ENCODE measurements around the gene STOX1. TPM values are rescaled to one million over a fixed set of nuclear protein-coding genes. Genes with fewer than 3 reads are reported as not detected.

The STOX1 gene
- total and polyA plus RNA-seq, 4 experiments from 2014 or later, result 0.17 to 0.35 (median 0.27) TPM

DNA sequence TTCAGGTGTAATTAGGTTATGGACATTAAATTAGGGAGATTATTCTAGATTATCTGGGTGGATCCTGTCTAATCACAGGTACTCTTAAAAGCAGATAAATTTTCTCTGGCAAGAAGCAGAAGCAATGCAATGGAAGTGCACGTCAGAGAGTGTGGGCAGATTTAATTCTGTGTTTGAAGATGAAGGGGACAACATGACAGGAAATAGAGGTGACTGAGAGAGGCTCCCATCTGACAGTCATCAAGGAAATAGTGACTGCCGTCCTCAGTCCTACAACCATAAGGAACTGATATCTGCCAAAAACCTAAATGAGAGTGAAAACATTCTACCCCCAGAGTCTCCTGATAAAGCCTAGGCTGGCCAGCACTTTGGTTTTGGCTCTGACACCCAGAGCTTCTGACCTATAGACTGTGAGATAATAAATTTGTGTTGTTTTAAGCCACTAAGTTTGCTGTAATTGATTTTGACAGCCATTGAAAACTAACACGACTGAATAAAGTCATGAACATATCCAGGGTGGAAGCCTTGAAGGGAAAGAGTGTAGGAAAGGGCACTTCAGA is 43.3 kb downstream of the STOX1 start:
- Histone ChIP-seq H3K27me3 (ENCODE audit: insufficient read depth, low read length) (no peaks in the 10 kb centered on the region), H3K4me3 (ENCODE audit: low read length in 2 of 2) (no peak overlapping the region), H3K9me3 (ENCODE audit: control insufficient read depth in 1 of 2, low read length in 2 of 2) (no peaks in the 10 kb centered on the region), H3K4me1 (ENCODE audit: insufficient read depth, low read length) (no peaks in the 10 kb centered on the region), H3K27ac (ENCODE audit: low read depth, low read length) (no peak overlapping the region), H3K36me3 (ENCODE audit: insufficient read depth, low read length) (no peaks in the 10 kb centered on the region)
- peak overlapping the region in 2 of 7 donors; percentile 12 to 74 for H3K27ac Mint-ChIP-seq
- intact Hi-C loops (cut with micrococcal nuclease), result no loop called here
- POLR2A ChIA-PET (ENCODE audit: partially characterized antibody), result no interaction called here
- DNase-seq, result peak in 4 of 5 donors; percentile 9 to 19 (median 14)
- no peaks in the 10 kb centered on the region for H3K36me3 Mint-ChIP-seq
- no peaks in the 10 kb centered on the region for H3K27me3 Mint-ChIP-seq
- H3K4me1 Mint-ChIP-seq, result peaks cover 0 to 6% (median 4%) of the 10 kb centered on the region in 4 donors
- peaks cover 0 to 5% (median 0%) of the 10 kb centered on the region in 8 donors for H3K9me3 Mint-ChIP-seq
- H3K4me3 Mint-ChIP-seq, result no peak overlapping the region
- CTCF ChIA-PET (ENCODE audit: partially characterized antibody), result no interaction called here

DNA sequence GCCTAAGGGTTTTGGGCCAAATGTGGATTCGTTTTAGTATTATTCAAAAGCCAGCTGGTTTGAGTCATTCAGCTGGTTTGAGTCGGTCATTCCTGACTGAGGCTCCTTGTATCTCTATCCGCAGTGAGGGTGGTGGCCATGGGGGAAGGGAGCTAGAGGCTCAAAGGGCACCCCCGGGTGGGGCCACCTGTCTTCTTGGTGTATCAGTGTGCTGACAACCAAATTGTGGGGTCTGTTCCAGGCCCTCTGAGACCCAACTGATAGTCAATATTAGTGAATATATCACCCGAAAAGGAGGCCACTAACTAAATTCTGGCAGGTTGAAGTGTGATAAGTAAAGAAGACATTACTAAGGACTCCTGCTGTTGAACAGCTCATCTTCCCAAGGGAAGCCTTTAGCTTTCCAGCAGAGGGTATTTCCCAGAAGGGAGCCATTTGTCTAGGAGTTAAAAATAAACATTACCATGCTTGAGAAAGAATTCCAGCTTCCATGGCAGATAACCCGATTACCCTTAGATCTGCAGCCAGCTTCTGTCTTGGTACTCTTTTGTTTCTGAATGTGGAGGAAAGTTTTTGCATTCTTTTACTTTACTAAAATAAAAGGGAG is 43.9 kb downstream of the STOX1 start:
- Mint-ChIP-seq H3K36me3 (no peaks in the 10 kb centered on the region), H3K27me3 (no peaks in the 10 kb centered on the region), H3K4me3 (no peak overlapping the region), H3K9me3 (peaks cover 0 to 5% (median 0%) of the 10 kb centered on the region in 8 donors), H3K4me1 (peaks cover 0 to 6% (median 4%) of the 10 kb centered on the region in 4 donors), H3K27ac (peak overlapping the region in 1 of 7 donors; percentile 12)
- Histone ChIP-seq H3K9me3 (ENCODE audit: control insufficient read depth in 1 of 2, low read length in 2 of 2) (no peaks in the 10 kb centered on the region), H3K4me1 (ENCODE audit: insufficient read depth, low read length) (no peaks in the 10 kb centered on the region), H3K4me3 (ENCODE audit: low read length in 2 of 2) (no peak overlapping the region), H3K27me3 (ENCODE audit: insufficient read depth, low read length) (no peaks in the 10 kb centered on the region), H3K36me3 (ENCODE audit: insufficient read depth, low read length) (no peaks in the 10 kb centered on the region), H3K27ac (ENCODE audit: low read depth, low read length) (no peak overlapping the region)
- intact Hi-C loops (cut with micrococcal nuclease), result no loop called here
- no peak for DNase-seq
- ChIA-PET CTCF (ENCODE audit: partially characterized antibody) (no interaction called here), POLR2A (ENCODE audit: partially characterized antibody) (no interaction called here)

DNA sequence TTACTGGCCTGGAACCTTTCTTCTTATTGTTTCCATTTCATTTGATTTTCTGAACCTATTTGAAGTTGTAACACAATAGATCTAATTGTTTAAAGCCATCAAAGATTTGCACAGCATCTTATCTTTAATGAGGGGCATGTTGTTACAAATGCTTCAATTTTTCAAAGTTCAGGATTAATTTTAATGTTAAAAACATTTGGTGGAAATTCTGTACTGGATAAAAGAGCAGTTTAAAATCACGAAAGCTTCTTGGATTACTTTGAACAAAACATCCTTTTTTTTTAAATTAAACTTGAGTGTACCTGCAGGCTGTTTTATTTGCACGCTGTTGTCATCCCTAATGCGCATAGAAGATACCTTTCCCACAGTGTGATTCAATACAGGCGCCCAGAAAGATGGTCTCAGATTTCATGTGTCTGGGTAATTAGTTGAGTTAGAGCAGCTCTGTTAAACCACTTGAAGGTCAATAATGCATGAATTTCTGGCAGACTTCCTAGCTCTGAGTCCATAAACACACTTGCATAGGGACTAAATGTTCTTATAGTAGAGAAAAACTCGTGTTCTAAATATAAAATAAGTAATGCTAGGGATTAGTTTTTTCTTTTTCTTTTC is 44.5 kb downstream of the STOX1 start:
- CTCF ChIA-PET (ENCODE audit: partially characterized antibody), result no interaction called here

DNA sequence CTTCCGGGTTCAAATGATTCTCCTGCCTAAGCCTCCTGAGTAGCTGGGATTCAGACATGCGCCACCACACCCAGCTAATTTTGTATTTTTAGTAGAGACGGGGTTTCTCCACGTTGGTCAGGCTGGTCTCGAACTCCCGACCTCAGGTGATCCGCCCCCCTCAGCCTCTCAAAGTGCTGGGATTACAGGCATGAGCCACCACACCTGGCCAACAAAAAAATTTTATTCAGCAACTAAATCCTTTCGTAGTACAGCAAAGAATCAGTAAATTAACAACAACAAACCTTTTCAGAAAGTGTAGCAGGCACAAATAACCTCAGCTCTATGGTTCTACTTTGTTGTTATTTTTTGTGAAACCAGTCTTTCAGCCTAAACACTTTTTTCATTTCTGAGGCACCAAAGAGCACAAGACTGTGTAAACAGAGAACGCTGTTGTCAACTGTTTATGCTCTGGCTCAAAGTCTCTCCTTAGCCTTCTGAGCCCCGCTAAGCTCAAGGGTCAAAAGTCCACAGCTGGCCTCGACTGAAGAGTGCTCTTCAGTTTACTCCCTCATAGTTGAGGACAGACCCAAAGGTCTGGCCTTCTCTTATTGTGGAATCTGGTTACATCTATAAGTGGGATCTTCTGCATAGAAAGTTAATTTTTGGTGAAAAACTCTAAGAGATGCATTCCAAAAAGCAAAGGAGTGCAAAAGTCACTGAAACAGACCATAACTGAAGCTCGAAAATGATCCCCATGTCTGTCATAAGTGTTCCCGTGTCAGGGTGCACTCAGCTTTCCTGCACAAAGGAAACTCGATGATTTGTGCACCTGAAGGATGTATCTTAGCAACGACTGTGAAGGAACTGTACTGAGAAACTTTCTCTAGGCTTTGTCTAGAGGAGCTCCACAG is 49.2 kb downstream of the STOX1 start:
- Mint-ChIP-seq H3K4me3 (no peak overlapping the region), H3K27me3 (peaks cover 0 to 1% of the 10 kb centered on the region in 2 donors), H3K36me3 (no peaks in the 10 kb centered on the region), H3K4me1 (peaks cover 0 to under 1% (median 0%) of the 10 kb centered on the region in 4 donors), H3K27ac (no peak overlapping the region), H3K9me3 (no peaks in the 10 kb centered on the region)
- no peaks in the 10 kb centered on the region for H3K27me3 ChIP-seq (ENCODE audit: insufficient read depth, low read length)
- intact Hi-C loops (cut with micrococcal nuclease), result no loop called here
- no peak for DNase-seq
- no peaks in the 10 kb centered on the region for H3K9me3 ChIP-seq (ENCODE audit: control insufficient read depth in 1 of 2, low read length in 2 of 2)
- ChIA-PET POLR2A (ENCODE audit: partially characterized antibody) (no interaction called here), CTCF (ENCODE audit: partially characterized antibody) (no interaction called here)
- H3K4me3 ChIP-seq (ENCODE audit: low read length in 2 of 2), result no peak overlapping the region
- H3K4me1 ChIP-seq (ENCODE audit: insufficient read depth, low read length), result no peaks in the 10 kb centered on the region
- no peaks in the 10 kb centered on the region for H3K36me3 ChIP-seq (ENCODE audit: insufficient read depth, low read length)
- H3K27ac ChIP-seq (ENCODE audit: low read depth, low read length), result no peak overlapping the region

More for the DNA sequence above, 44.5 kb downstream of the STOX1 start:
- no peaks in the 10 kb centered on the region for H3K36me3 ChIP-seq (ENCODE audit: insufficient read depth, low read length)
- no peak overlapping the region for H3K4me3 ChIP-seq (ENCODE audit: low read length in 2 of 2)
- no peaks in the 10 kb centered on the region for H3K27me3 Mint-ChIP-seq
- no peaks in the 10 kb centered on the region for H3K9me3 ChIP-seq (ENCODE audit: control insufficient read depth in 1 of 2, low read length in 2 of 2)
- peaks cover 0 to 5% (median 0%) of the 10 kb centered on the region in 8 donors for H3K9me3 Mint-ChIP-seq
- no peak overlapping the region for H3K27ac Mint-ChIP-seq
- no peak for DNase-seq
- POLR2A ChIA-PET (ENCODE audit: partially characterized antibody), result no interaction called here
- H3K36me3 Mint-ChIP-seq, result no peaks in the 10 kb centered on the region
- H3K27me3 ChIP-seq (ENCODE audit: insufficient read depth, low read length), result no peaks in the 10 kb centered on the region
- H3K4me3 Mint-ChIP-seq, result no peak overlapping the region
- no peaks in the 10 kb centered on the region for H3K4me1 ChIP-seq (ENCODE audit: insufficient read depth, low read length)
- no peak overlapping the region for H3K27ac ChIP-seq (ENCODE audit: low read depth, low read length)
- peaks cover 0 to 6% (median 4%) of the 10 kb centered on the region in 4 donors for H3K4me1 Mint-ChIP-seq
- intact Hi-C loops (cut with micrococcal nuclease), result no loop called here

DNA sequence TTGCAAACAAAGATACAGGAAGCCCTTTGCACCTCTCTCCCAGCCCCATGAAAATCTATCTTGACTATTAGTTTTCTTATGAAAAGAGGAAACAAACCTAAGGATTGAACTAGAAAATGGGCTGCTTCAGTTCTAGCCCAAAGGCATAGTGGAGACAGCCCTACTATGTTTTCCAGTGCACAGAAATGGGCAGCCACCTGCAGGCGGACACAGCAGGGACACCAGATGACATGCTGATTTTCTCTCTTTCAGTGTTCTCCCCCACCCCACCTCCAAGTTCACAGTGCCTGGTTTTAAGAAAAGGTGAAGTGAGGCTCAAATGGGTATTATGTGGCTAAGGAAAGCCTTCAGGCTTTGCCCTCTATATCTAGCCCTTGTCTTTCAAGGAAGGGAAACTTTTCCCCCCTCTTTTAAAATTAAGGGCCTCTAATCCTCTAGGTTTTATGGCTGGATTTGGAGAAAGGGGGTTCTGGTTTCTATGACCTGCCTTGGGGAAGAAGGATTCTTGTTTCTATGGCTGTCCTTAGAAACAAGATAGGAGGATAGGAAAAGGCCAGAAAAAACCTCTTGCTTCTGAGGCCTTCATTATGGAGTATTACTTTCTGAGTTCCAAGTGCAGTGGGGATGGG is 50.3 kb downstream of the STOX1 start:
- H3K9me3 Mint-ChIP-seq, result no peaks in the 10 kb centered on the region
- H3K4me3 Mint-ChIP-seq, result no peak overlapping the region
- Histone ChIP-seq H3K36me3 (ENCODE audit: insufficient read depth, low read length) (no peaks in the 10 kb centered on the region), H3K27ac (ENCODE audit: low read depth, low read length) (no peak overlapping the region), H3K27me3 (ENCODE audit: insufficient read depth, low read length) (no peaks in the 10 kb centered on the region), H3K4me3 (ENCODE audit: low read length in 2 of 2) (no peak overlapping the region), H3K9me3 (ENCODE audit: control insufficient read depth in 1 of 2, low read length in 2 of 2) (no peaks in the 10 kb centered on the region), H3K4me1 (ENCODE audit: insufficient read depth, low read length) (no peaks in the 10 kb centered on the region)
- DNase-seq, result no peak
- H3K27me3 Mint-ChIP-seq, result peaks cover 0 to 1% of the 10 kb centered on the region in 2 donors
- no peaks in the 10 kb centered on the region for H3K36me3 Mint-ChIP-seq
- no peaks in the 10 kb centered on the region for H3K4me1 Mint-ChIP-seq
- CTCF ChIA-PET (ENCODE audit: partially characterized antibody), result no interaction called here
- no peak overlapping the region for H3K27ac Mint-ChIP-seq
- POLR2A ChIA-PET (ENCODE audit: partially characterized antibody), result no interaction called here
- intact Hi-C loops (cut with micrococcal nuclease), result no loop called here

DNA sequence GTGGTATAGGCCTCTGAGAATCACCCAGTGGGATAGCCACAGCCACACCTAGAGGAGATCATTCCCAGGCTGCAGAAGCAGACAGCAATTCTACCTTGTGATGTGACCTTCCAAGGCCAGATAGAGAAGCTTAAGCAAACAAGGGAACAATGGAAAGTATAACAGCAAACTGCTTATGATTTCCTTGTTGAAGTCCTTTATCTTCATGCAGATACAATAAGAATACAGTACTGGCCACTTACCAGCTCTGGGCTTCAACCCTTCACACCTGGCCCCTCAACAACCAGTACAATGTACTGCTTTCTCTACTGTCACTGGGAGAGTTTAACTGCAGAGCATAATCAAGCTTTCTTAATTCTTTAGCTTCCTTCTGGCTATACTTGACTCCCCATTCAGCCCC is 51.2 kb downstream of the STOX1 start:
- intact Hi-C loops (cut with micrococcal nuclease), result no loop called here
- no peaks in the 10 kb centered on the region for H3K4me1 ChIP-seq (ENCODE audit: insufficient read depth, low read length)

DNA sequence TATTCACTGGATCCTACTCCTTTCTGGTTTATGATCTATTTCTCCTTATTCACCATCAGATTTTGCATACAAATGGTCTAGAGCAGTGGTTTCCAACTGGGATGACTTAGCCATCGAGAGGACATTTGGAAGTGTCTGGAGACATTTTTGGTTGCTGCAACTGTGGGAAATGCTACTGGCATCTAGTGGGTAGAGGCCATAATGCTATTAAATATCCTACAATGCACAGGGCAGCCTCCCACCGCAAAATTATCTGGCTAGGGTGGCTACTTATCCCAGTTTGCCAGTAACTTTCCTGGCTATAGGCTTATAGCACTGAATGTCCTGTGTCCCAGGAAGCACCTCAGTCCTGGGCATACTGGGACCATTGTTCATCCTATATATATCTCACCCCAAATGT is 52.3 kb downstream of the STOX1 start:
- H3K36me3 Mint-ChIP-seq, result no peaks in the 10 kb centered on the region
- intact Hi-C loops (cut with micrococcal nuclease), result no loop called here
- H3K9me3 Mint-ChIP-seq, result no peaks in the 10 kb centered on the region
- H3K27me3 Mint-ChIP-seq, result peaks cover 0 to 1% of the 10 kb centered on the region in 2 donors
- no peaks in the 10 kb centered on the region for H3K27me3 ChIP-seq (ENCODE audit: insufficient read depth, low read length)
- no peak overlapping the region for H3K27ac ChIP-seq (ENCODE audit: low read depth, low read length)
- H3K36me3 ChIP-seq (ENCODE audit: insufficient read depth, low read length), result no peaks in the 10 kb centered on the region
- H3K4me3 Mint-ChIP-seq, result no peak overlapping the region
- H3K9me3 ChIP-seq (ENCODE audit: control insufficient read depth in 1 of 2, low read length in 2 of 2), result no peaks in the 10 kb centered on the region
- H3K27ac Mint-ChIP-seq, result no peak overlapping the region
- no peaks in the 10 kb centered on the region for H3K4me1 Mint-ChIP-seq
- ChIA-PET POLR2A (ENCODE audit: partially characterized antibody) (no interaction called here), CTCF (ENCODE audit: partially characterized antibody) (no interaction called here)
- no peak for DNase-seq
- H3K4me3 ChIP-seq (ENCODE audit: low read length in 2 of 2), result no peak overlapping the region
- H3K4me1 ChIP-seq (ENCODE audit: insufficient read depth, low read length), result no peaks in the 10 kb centered on the region

More for the DNA sequence above, 51.2 kb downstream of the STOX1 start:
- Mint-ChIP-seq H3K36me3 (no peaks in the 10 kb centered on the region), H3K27me3 (peaks cover 0 to 1% of the 10 kb centered on the region in 2 donors), H3K4me1 (no peaks in the 10 kb centered on the region), H3K4me3 (no peak overlapping the region), H3K9me3 (no peaks in the 10 kb centered on the region), H3K27ac (no peak overlapping the region)
- POLR2A ChIA-PET (ENCODE audit: partially characterized antibody), result no interaction called here
- no peak for DNase-seq
- CTCF ChIA-PET (ENCODE audit: partially characterized antibody), result interaction anchor here (0.7 to 0.8 kb wide), 2 partner anchors 11 to 17 kb away, joined by 3 to 6 read pairs; no protein-coding TSS in a partner anchor
- Histone ChIP-seq H3K9me3 (ENCODE audit: control insufficient read depth in 1 of 2, low read length in 2 of 2) (no peaks in the 10 kb centered on the region), H3K4me3 (ENCODE audit: low read length in 2 of 2) (no peak overlapping the region), H3K36me3 (ENCODE audit: insufficient read depth, low read length) (no peaks in the 10 kb centered on the region), H3K27ac (ENCODE audit: low read depth, low read length) (no peak overlapping the region), H3K27me3 (ENCODE audit: insufficient read depth, low read length) (no peaks in the 10 kb centered on the region)

Data from CD4-positive, alpha-beta memory T cell (primary cell).